NOMO-1 treated with dmso at 0.1 percent for 144 hours (cell line): ENCODE results near the gene EYS.
"Not testable (repeated sequence)": the region's sequence is repeated elsewhere in the genome, so short reads cannot be mapped to it uniquely, and the experiment has no call there.

ENCODE experiments used
- DNase-seq: peaks from one replicate; lab custom pipeline; 2025; ENCODE audit not compliant: unreplicated experiment; lab: John Stamatoyannopoulos, UW

The EYS gene

GRCh38 chr6:63872233-63872632 lies 1834.8 kb downstream of the EYS start:
- no peak for DNase-seq

- no peak for DNase-seq
Measured at GRCh38 chr6:63868351-63868750, 1838.7 kb downstream of the EYS start.

GRCh38 chr6:63864671-63865318 lies 1842.2 kb downstream of the EYS start:
- no peak for DNase-seq

GRCh38 chr6:63864061-63864460 lies 1843.0 kb downstream of the EYS start:
- no peak for DNase-seq

GRCh38 chr6:63862486-63863198 lies 1844.4 kb downstream of the EYS start:
- DNase-seq: no peak

GRCh38 chr6:63859528-63859927 lies 1847.5 kb downstream of the EYS start:
- peak; percentile 24 for DNase-seq

- DNase-seq: no peak
Measured at GRCh38 chr6:63858691-63859090, 1848.3 kb downstream of the EYS start.

GRCh38 chr6:63856271-63856670 lies 1850.8 kb downstream of the EYS start:
- DNase-seq: no peak

- DNase-seq: no peak
Measured at GRCh38 chr6:63844287-63844686, 1862.7 kb downstream of the EYS start.

GRCh38 chr6:63839485-63839884 lies 1867.5 kb downstream of the EYS start:
- DNase-seq: no peak

GRCh38 chr6:63828678-63829077 lies 1878.3 kb downstream of the EYS start:
- not testable (repeated sequence) for DNase-seq

- DNase-seq: no peak
Measured at GRCh38 chr6:63824722-63825121, 1882.3 kb downstream of the EYS start.

- DNase-seq: no peak
Measured at GRCh38 chr6:63821442-63821841, 1885.6 kb downstream of the EYS start.

GRCh38 chr6:63819831-63820230 lies 1887.2 kb downstream of the EYS start:
- no peak for DNase-seq

- DNase-seq: no peak
Measured at GRCh38 chr6:63817492-63818050, 1889.5 kb downstream of the EYS start.

- DNase-seq: no peak
Measured at GRCh38 chr6:63816982-63817436, 1890.0 kb downstream of the EYS start.

- DNase-seq: no peak
Measured at GRCh38 chr6:63816401-63816981, 1890.5 kb downstream of the EYS start.

- no peak for DNase-seq
Measured at GRCh38 chr6:63814459-63814858, 1892.6 kb downstream of the EYS start.

- no peak for DNase-seq
Measured at GRCh38 chr6:63813566-63814120, 1893.4 kb downstream of the EYS start.

GRCh38 chr6:63808576-63808975 lies 1898.5 kb downstream of the EYS start:
- no peak for DNase-seq

- no peak for DNase-seq
Measured at GRCh38 chr6:63807056-63807455, 1900.0 kb downstream of the EYS start.

- no peak for DNase-seq
Measured at GRCh38 chr6:63806573-63806913, 1900.5 kb downstream of the EYS start.
